Activated naive CD8-positive, alpha-beta T cell (primary cell): ENCODE results near the gene SPINK4.

Source experiments
- H3K27ac Mint-ChIP-seq: one replicate; pipeline ENCODE4 v1.8.0; 2021; ENCODE audit warnings: mixed read lengths
- H3K27me3 Mint-ChIP-seq: one replicate; pipeline ENCODE4 v1.8.0; 2021; ENCODE audit warnings: mixed read lengths
- H3K36me3 Mint-ChIP-seq: one replicate; pipeline ENCODE4 v1.8.0; 2021; ENCODE audit warnings: mixed read lengths
- H3K4me1 Mint-ChIP-seq: one replicate; pipeline ENCODE4 v1.8.0; 2021; ENCODE audit warnings: low read depth, mixed read lengths
- H3K4me3 Mint-ChIP-seq: one replicate; pipeline ENCODE4 v1.8.0; 2021; ENCODE audit warnings: mild to moderate bottlenecking, mixed read lengths
- H3K9me3 Mint-ChIP-seq: one replicate; pipeline ENCODE4 v1.8.0; 2021; ENCODE audit warnings: low read depth, mixed read lengths

The SPINK4 gene

GRCh38 chr9:33242609-33243134 is 2.7 kb downstream of the SPINK4 start:
- Mint-ChIP-seq H3K27me3 (no peaks in the 10 kb centered on the region), H3K36me3 (peaks cover 5% of the 10 kb centered on the region), H3K4me1 (peaks cover 5% of the 10 kb centered on the region), H3K27ac (no peak overlapping the region), H3K9me3 (no peaks in the 10 kb centered on the region), H3K4me3 (no peak overlapping the region)

- Mint-ChIP-seq H3K36me3 (peaks cover 8% of the 10 kb centered on the region), H3K27me3 (no peaks in the 10 kb centered on the region), H3K27ac (no peak overlapping the region), H3K4me1 (peaks cover 5% of the 10 kb centered on the region), H3K9me3 (no peaks in the 10 kb centered on the region), H3K4me3 (no peak overlapping the region)
These were observed 4.3 kb downstream of the SPINK4 start for GRCh38 chr9:33244137-33244784.

- H3K9me3 Mint-ChIP-seq: no peaks in the 10 kb centered on the region
- no peak overlapping the region for H3K27ac Mint-ChIP-seq
- H3K4me3 Mint-ChIP-seq: no peak overlapping the region
These were observed 5.4 kb downstream of the SPINK4 start for GRCh38 chr9:33245341-33245740.

GRCh38 chr9:33246269-33246860 is 6.4 kb downstream of the SPINK4 start:
- H3K4me1 Mint-ChIP-seq: no peaks in the 10 kb centered on the region
- no peak overlapping the region for H3K27ac Mint-ChIP-seq
- H3K9me3 Mint-ChIP-seq: no peaks in the 10 kb centered on the region
- no peak overlapping the region for H3K4me3 Mint-ChIP-seq
- no peaks in the 10 kb centered on the region for H3K27me3 Mint-ChIP-seq
- H3K36me3 Mint-ChIP-seq: peaks cover 8% of the 10 kb centered on the region

More at GRCh38 chr9:33245341-33245740, 5.4 kb downstream of the SPINK4 start:
- Mint-ChIP-seq H3K36me3 (peaks cover 8% of the 10 kb centered on the region), H3K27me3 (no peaks in the 10 kb centered on the region), H3K4me1 (no peaks in the 10 kb centered on the region)

- H3K27ac Mint-ChIP-seq: no peak overlapping the region
- H3K4me1 Mint-ChIP-seq: no peaks in the 10 kb centered on the region
- H3K36me3 Mint-ChIP-seq: peaks cover 8% of the 10 kb centered on the region
- no peaks in the 10 kb centered on the region for H3K9me3 Mint-ChIP-seq
- H3K4me3 Mint-ChIP-seq: no peak overlapping the region
- no peaks in the 10 kb centered on the region for H3K27me3 Mint-ChIP-seq
These were observed 8.6 kb downstream of the SPINK4 start for GRCh38 chr9:33248606-33249005.

GRCh38 chr9:33249087-33249658 is 9.2 kb downstream of the SPINK4 start:
- Mint-ChIP-seq H3K4me1 (no peaks in the 10 kb centered on the region), H3K9me3 (no peaks in the 10 kb centered on the region), H3K4me3 (no peak overlapping the region), H3K36me3 (peaks cover 8% of the 10 kb centered on the region), H3K27ac (no peak overlapping the region), H3K27me3 (no peaks in the 10 kb centered on the region)

- no peaks in the 10 kb centered on the region for H3K27me3 Mint-ChIP-seq
- no peak overlapping the region for H3K27ac Mint-ChIP-seq
- H3K4me1 Mint-ChIP-seq: no peaks in the 10 kb centered on the region
- peaks cover 8% of the 10 kb centered on the region for H3K36me3 Mint-ChIP-seq
- no peak overlapping the region for H3K4me3 Mint-ChIP-seq
- no peaks in the 10 kb centered on the region for H3K9me3 Mint-ChIP-seq
These were observed 10.0 kb downstream of the SPINK4 start for GRCh38 chr9:33249983-33250382.

GRCh38 chr9:33250458-33250995 is 10.6 kb downstream of the SPINK4 start:
- no peaks in the 10 kb centered on the region for H3K27me3 Mint-ChIP-seq
- no peak overlapping the region for H3K4me3 Mint-ChIP-seq
- H3K9me3 Mint-ChIP-seq: no peaks in the 10 kb centered on the region
- H3K4me1 Mint-ChIP-seq: no peaks in the 10 kb centered on the region
- H3K27ac Mint-ChIP-seq: no peak overlapping the region
- peaks cover 8% of the 10 kb centered on the region for H3K36me3 Mint-ChIP-seq

- Mint-ChIP-seq H3K4me1 (peaks cover 4% of the 10 kb centered on the region), H3K4me3 (no peak overlapping the region), H3K27ac (no peak overlapping the region), H3K36me3 (peaks cover 14% of the 10 kb centered on the region), H3K27me3 (no peaks in the 10 kb centered on the region), H3K9me3 (no peaks in the 10 kb centered on the region)
These were observed 14.2 kb downstream of the SPINK4 start for GRCh38 chr9:33254211-33254610.

- Mint-ChIP-seq H3K4me3 (no peak overlapping the region), H3K36me3 (peaks cover 16% of the 10 kb centered on the region), H3K27ac (no peak overlapping the region), H3K4me1 (peaks cover 8% of the 10 kb centered on the region), H3K9me3 (no peaks in the 10 kb centered on the region), H3K27me3 (no peaks in the 10 kb centered on the region)
These were observed 15.0 kb downstream of the SPINK4 start for GRCh38 chr9:33255014-33255413.

- Mint-ChIP-seq H3K4me1 (peaks cover 12% of the 10 kb centered on the region), H3K36me3 (peaks cover 16% of the 10 kb centered on the region), H3K27me3 (no peaks in the 10 kb centered on the region), H3K9me3 (no peaks in the 10 kb centered on the region), H3K4me3 (no peak overlapping the region), H3K27ac (no peak overlapping the region)
These were observed 15.5 kb downstream of the SPINK4 start for GRCh38 chr9:33255471-33255870.

- peaks cover 12% of the 10 kb centered on the region for H3K4me1 Mint-ChIP-seq
- H3K9me3 Mint-ChIP-seq: no peaks in the 10 kb centered on the region
- H3K4me3 Mint-ChIP-seq: no peak overlapping the region
- no peaks in the 10 kb centered on the region for H3K27me3 Mint-ChIP-seq
- H3K27ac Mint-ChIP-seq: no peak overlapping the region
- peaks cover 19% of the 10 kb centered on the region for H3K36me3 Mint-ChIP-seq
These were observed 16.3 kb downstream of the SPINK4 start for GRCh38 chr9:33256236-33256635.

- Mint-ChIP-seq H3K27me3 (no peaks in the 10 kb centered on the region), H3K27ac (no peak overlapping the region), H3K4me3 (no peak overlapping the region), H3K36me3 (peaks cover 19% of the 10 kb centered on the region), H3K9me3 (no peaks in the 10 kb centered on the region), H3K4me1 (peaks cover 17% of the 10 kb centered on the region)
These were observed 17.3 kb downstream of the SPINK4 start for GRCh38 chr9:33257276-33257675.

GRCh38 chr9:33260372-33260771 is 20.4 kb downstream of the SPINK4 start:
- H3K27me3 Mint-ChIP-seq: no peaks in the 10 kb centered on the region
- peaks cover 29% of the 10 kb centered on the region for H3K4me1 Mint-ChIP-seq
- H3K4me3 Mint-ChIP-seq: no peak overlapping the region
- peaks cover 24% of the 10 kb centered on the region for H3K36me3 Mint-ChIP-seq
- H3K9me3 Mint-ChIP-seq: no peaks in the 10 kb centered on the region
- H3K27ac Mint-ChIP-seq: peak overlapping the region; percentile 46
